Measurements from ENCODE around the gene MKI67. TPM values are rescaled to one million over a fixed set of nuclear protein-coding genes. Genes with fewer than 3 reads are reported as not detected.

The MKI67 gene
- total and polyA plus RNA-seq, 10 of the 15 experiments (the other 5 are each of a cell fraction or from before 2014, with no cell fraction given), result 22.3 to 183 (median 82.9) TPM

- SMC1A ChIA-PET (ENCODE audit: uncharacterized antibody, unreplicated experiment), result interaction anchor here (1.0 to 5.0 kb wide), 3 partner anchors 9 to 25 kb away, joined by 3 to 116 read pairs (median 43); no protein-coding TSS in a partner anchor
- DNase-seq (ENCODE audit: low read depth, low spot score), result no peak
- H3K4me3 ChIP-seq, result no peak overlapping the region
- peaks cover 0 to 5% of the 10 kb centered on the region in 2 experiments; a peak in 3 of 4 replicates for H3K36me3 ChIP-seq (ENCODE audit: control insufficient read depth in 2 of 2, insufficient read depth in 2 of 2, low read length in 1 of 2)
- no peak overlapping the region for H3K27ac ChIP-seq (ENCODE audit: control insufficient read depth, insufficient read depth)
- H4K20me1 ChIP-seq (ENCODE audit: control insufficient read depth, insufficient read depth), result no peaks in the 10 kb centered on the region
- in situ Hi-C loops (cut with MboI) (no loop called here), intact Hi-C loops (cut with micrococcal nuclease; ENCODE audit: unreplicated experiment) (no loop called here)
- H3K4me2 ChIP-seq (ENCODE audit: control insufficient read depth, insufficient read depth), result no peak overlapping the region
- H3K9ac ChIP-seq (ENCODE audit: control insufficient read depth, insufficient read depth, low read length), result no peak overlapping the region
- H3K79me2 ChIP-seq (ENCODE audit: control insufficient read depth, insufficient read depth, low read length), result no peaks in the 10 kb centered on the region
- H2AFZ ChIP-seq (ENCODE audit: control insufficient read depth, low read depth, low read length), result no peak overlapping the region
- CTCF ChIA-PET, result interaction anchor here (0.7 to 5.0 kb wide), 3 partner anchors 26 to 206 kb away, joined by 3 to 73 read pairs (median 4); no protein-coding TSS in a partner anchor
- H3K27me3 ChIP-seq (replicated peaks in 1 of 2; ENCODE audit: control insufficient read depth in 2 of 2, insufficient read depth in 2 of 2, low read length in 1 of 2), result no peaks in the 10 kb centered on the region
- no peaks in the 10 kb centered on the region for H3K9me3 ChIP-seq (replicated peaks; ENCODE audit: control insufficient read depth, insufficient read depth, low read length)
- no peak for ATAC-seq
- BruUV-seq (replicated peaks), result no TSS peak
- WGBS (ENCODE audit: insufficient coverage, insufficient replicate concordance, low lambda C conversion rate, missing lambda C conversion rate), result 97% methylated on average over 9 of the region's 9 CpGs
- peaks cover 36% of the 10 kb centered on the region for H3K4me1 ChIP-seq (ENCODE audit: control insufficient read depth, insufficient read depth, low read length)
- no peak for FAIRE-seq
- POLR2A ChIA-PET, result interaction anchor here (10.2 kb wide), 1 partner anchor 11 kb away, joined by 117 read pairs; no protein-coding TSS in a partner anchor
- RAD21 ChIA-PET (ENCODE audit: unreplicated experiment), result interaction anchor here (1.0 to 5.5 kb wide), 2 partner anchors 12 to 23 kb away, joined by 3 to 82 read pairs; no protein-coding TSS in a partner anchor
- TF ChIP-seq MEF2A (IDR thresholded peaks at IDR 0.05; ENCODE audit: insufficient read depth, low read depth, low read length), result no peak
- no peak for TF ChIP-seq IRF5 (IDR thresholded peaks at IDR 0.05; ENCODE audit: borderline replicate concordance)
- no peak for TF ChIP-seq MTA2 (IDR thresholded peaks at IDR 0.05; ENCODE audit: low read depth)
- no peak for TF ChIP-seq EED (IDR thresholded peaks at IDR 0.05; ENCODE audit: low read depth)
- TF ChIP-seq MYB (IDR thresholded peaks at IDR 0.05; ENCODE audit: borderline replicate concordance, low read depth, low read length), result no peak
- no peak for TF ChIP-seq EGR1 (IDR thresholded peaks at IDR 0.05; ENCODE audit: borderline replicate concordance in 1 of 2, low read depth in 2 of 2, low read length in 2 of 2)
- TF ChIP-seq NRF1 (conservative IDR thresholded peaks at IDR 0.05; ENCODE audit: low read depth, low read length), result no peak
- TF ChIP-seq ELK1 (IDR thresholded peaks at IDR 0.05; ENCODE audit: low read depth, low read length), result no peak
- no peak for TF ChIP-seq CBFB (IDR thresholded peaks at IDR 0.05; ENCODE audit: low read depth)
- TF ChIP-seq RELB (IDR thresholded peaks at IDR 0.05; ENCODE audit: low read depth), result no peak
- TF ChIP-seq, protein P1, sequence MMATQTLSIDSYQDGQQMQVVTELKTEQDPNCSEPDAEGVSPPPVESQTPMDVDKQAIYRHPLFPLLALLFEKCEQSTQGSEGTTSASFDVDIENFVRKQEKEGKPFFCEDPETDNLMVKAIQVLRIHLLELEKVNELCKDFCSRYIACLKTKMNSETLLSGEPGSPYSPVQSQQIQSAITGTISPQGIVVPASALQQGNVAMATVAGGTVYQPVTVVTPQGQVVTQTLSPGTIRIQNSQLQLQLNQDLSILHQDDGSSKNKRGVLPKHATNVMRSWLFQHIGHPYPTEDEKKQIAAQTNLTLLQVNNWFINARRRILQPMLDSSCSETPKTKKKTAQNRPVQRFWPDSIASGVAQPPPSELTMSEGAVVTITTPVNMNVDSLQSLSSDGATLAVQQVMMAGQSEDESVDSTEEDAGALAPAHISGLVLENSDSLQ (IDR thresholded peaks at IDR 0.05), result no peak
Observed at GRCh38 chr10:128060341-128061250, 65.6 kb downstream of the MKI67 start.
